GM12878 (cell line): Measurements from ENCODE around the gene UQCRH. TPM values are rescaled to one million over a fixed set of nuclear protein-coding genes. Genes with fewer than 3 reads are reported as not detected.

Source experiments
- BACH1 ChIP-seq: fragments of 450-650 bp; IDR thresholded peaks from 2 replicates; pipeline ENCODE4 v1.6.1; 2017; ENCODE audit warnings: mild to moderate bottlenecking, borderline replicate concordance
- BMI1 ChIP-seq: fragments of 450-650 bp; IDR thresholded peaks from 2 replicates; pipeline ENCODE4 v1.6.1; 2016; ENCODE audit warnings: mild to moderate bottlenecking, moderate library complexity, borderline replicate concordance
- CBFB ChIP-seq: IDR thresholded peaks from 2 replicates; pipeline ENCODE4 v1.6.1; 2016; ENCODE audit warnings: antibody characterized with exemption, low read depth
- CBX3 ChIP-seq: fragments of 200-600 bp; sonication (generic); IDR thresholded peaks from 2 replicates; pipeline ENCODE4 v1.6.1; 2016; ENCODE audit warnings: low read depth, borderline replicate concordance
- CBX5 ChIP-seq: sonication (generic); IDR thresholded peaks from 2 replicates; pipeline ENCODE4 v1.6.1; 2016; ENCODE audit warnings: low read depth, moderate library complexity, mild to moderate bottlenecking, inconsistent platforms
- CHD1 ChIP-seq: IDR thresholded peaks from 2 replicates; pipeline ENCODE4 v1.6.1; 2012; ENCODE audit warnings: low read depth, low read length, improper control_type of control experiment
- CHD4 ChIP-seq: fragments of 200-600 bp; sonication (generic); IDR thresholded peaks from 2 replicates; pipeline ENCODE4 v1.6.1; 2016; ENCODE audit warnings: mild to moderate bottlenecking
- CREB1 ChIP-seq: IDR thresholded peaks from 2 replicates; pipeline ENCODE4 v1.6.1; 2012; ENCODE audit warnings: low read depth, mild to moderate bottlenecking, inconsistent platforms
- DPF2 ChIP-seq: fragments of 450-650 bp; IDR thresholded peaks from 2 replicates; pipeline ENCODE4 v1.6.1; 2017; ENCODE audit warnings: mild to moderate bottlenecking
- EGR1 ChIP-seq, 2 experiments: IDR thresholded peaks; 1 replicate in 1 of 2; 2 replicates in 1 of 2; pipeline ENCODE4 v1.6.1; 2011 to 2012; ENCODE audit warnings: low read depth in 2 of 2, low read length in 2 of 2, borderline replicate concordance in 1 of 2, mild to moderate bottlenecking in 1 of 2, moderate library complexity in 1 of 2
- FOS ChIP-seq: IDR thresholded peaks from 3 replicates; pipeline ENCODE4 v1.6.1; 2011; ENCODE audit warnings: borderline replicate concordance; ENCODE audit not compliant: insufficient read length; ENCODE audit errors: extremely low read depth
- FOXM1 ChIP-seq: IDR thresholded peaks from 2 replicates; pipeline ENCODE4 v1.6.1; 2012; ENCODE audit warnings: low read depth, mild to moderate bottlenecking, inconsistent platforms, low read length, moderate library complexity
- GATAD2B ChIP-seq: fragments of 450-650 bp; conservative IDR thresholded peaks from 2 replicates; pipeline ENCODE4 v1.6.1; 2017; ENCODE audit warnings: low read depth, mild to moderate bottlenecking, moderate library complexity
- IKZF1 ChIP-seq: fragments of 450-650 bp; conservative IDR thresholded peaks from 2 replicates; pipeline ENCODE4 v1.6.1; 2017; ENCODE audit warnings: antibody characterized with exemption, mild to moderate bottlenecking
- MTA3 ChIP-seq: IDR thresholded peaks from 2 replicates; pipeline ENCODE4 v1.6.1; 2012; ENCODE audit warnings: low read length, inconsistent platforms, borderline replicate concordance
- NBN ChIP-seq: fragments of 450-650 bp; IDR thresholded peaks from 2 replicates; pipeline ENCODE4 v1.6.1; 2016
- NFIC ChIP-seq: IDR thresholded peaks from 2 replicates; pipeline ENCODE4 v1.6.1; 2012; ENCODE audit warnings: low read depth, mild to moderate bottlenecking, inconsistent platforms, low read length, moderate library complexity
- NR2C1 ChIP-seq: fragments of 450-650 bp; IDR thresholded peaks from 2 replicates; pipeline ENCODE4 v1.6.1; 2017; ENCODE audit warnings: antibody characterized with exemption, mild to moderate bottlenecking, moderate library complexity
- PML ChIP-seq: IDR thresholded peaks from 2 replicates; pipeline ENCODE4 v1.6.1; 2012; ENCODE audit warnings: low read length, inconsistent platforms
- RAD21 ChIP-seq: IDR thresholded peaks from 2 replicates; pipeline ENCODE4 v1.6.1; 2011; ENCODE audit warnings: mild to moderate bottlenecking, low read depth, low read length, moderate library complexity; ENCODE audit not compliant: insufficient read depth
- RBBP5 ChIP-seq: fragments of 200-600 bp; sonication (generic); conservative IDR thresholded peaks from 2 replicates; pipeline ENCODE4 v1.6.1; 2016
- RELA ChIP-seq: fragments of 450-650 bp; IDR thresholded peaks from 2 replicates; pipeline ENCODE4 v1.8.0; 2014; ENCODE audit warnings: borderline replicate concordance; ENCODE audit not compliant: partially characterized antibody
- SMAD5 ChIP-seq: IDR thresholded peaks from 2 replicates; pipeline ENCODE4 v1.6.1; 2016; ENCODE audit warnings: antibody characterized with exemption, low read depth
- SREBF1 ChIP-seq: IDR thresholded peaks from 2 replicates; pipeline ENCODE4 v1.6.1; 2012; ENCODE audit warnings: mild to moderate bottlenecking, low read length
- TAF1 ChIP-seq: IDR thresholded peaks from 2 replicates; pipeline ENCODE4 v1.6.1; 2011; ENCODE audit warnings: mild to moderate bottlenecking, low read depth, low read length, borderline replicate concordance
- YBX1 ChIP-seq: fragments of 450-650 bp; IDR thresholded peaks from 2 replicates; pipeline ENCODE4 v1.6.1; 2016; ENCODE audit warnings: antibody characterized with exemption
- polyA plus RNA-seq, 11 experiments: library from polyadenylated mRNA; depleted of rRNA in 4 of 11; unstranded in 6 of 11; stranded (reverse) in 5 of 11; fragments of >200 nt; fragmentation: Nextera tagmentation in 4 of 11; fragmentation: Illumina TruSeq in 1 of 11; extraction: Ambion mirVana in 4 of 11; extraction: Trizol in 1 of 11; gene quantifications; 1 replicate in 1 of 11; 2 replicates in 10 of 11; pipeline versions ENCODE4 v1.2.1 to v1.2.3, GENCODE V29; 2011 to 2016; ENCODE audit warnings: inconsistent platforms in 2 of 11, missing spikeins in 2 of 11, low read depth in 1 of 11
- total RNA-seq, 4 experiments: library from RNA; depleted of rRNA in 3 of 4; stranded (reverse); fragments of >200 nt in 3 of 4; fragmentation: Illumina TruSeq in 1 of 4; extraction: Trizol in 1 of 4; gene quantifications; 2 replicates each; pipeline versions ENCODE4 v1.2.1 to v1.2.3, GENCODE V29; 2013 to 2021
- TF ChIP-seq, protein P1 (sequence below): fragments of 450-650 bp; formaldehyde crosslinking; IDR thresholded peaks from 2 replicates; pipeline ENCODE4 v1.4.0; 2020; ENCODE audit warnings: mild to moderate bottlenecking, moderate library complexity
- TF ChIP-seq, protein P2 (sequence below): IDR thresholded peaks from 2 replicates; pipeline ENCODE4 v1.6.1; 2011; ENCODE audit warnings: low read depth, mild to moderate bottlenecking, low read length, moderate library complexity, borderline replicate concordance; ENCODE audit errors: extremely low read depth
- TF ChIP-seq, protein P3 (sequence below): fragments of 150-350 bp; IDR thresholded peaks from 2 replicates; pipeline ENCODE4 v1.6.1; 2014; ENCODE audit warnings: mild to moderate bottlenecking, low read depth, low read length

The UQCRH gene
- total and polyA plus RNA-seq, 10 of the 15 experiments (the other 5 are each of a cell fraction or from before 2014, with no cell fraction given), result 363 to 1,782 (median 597) TPM

DNA sequence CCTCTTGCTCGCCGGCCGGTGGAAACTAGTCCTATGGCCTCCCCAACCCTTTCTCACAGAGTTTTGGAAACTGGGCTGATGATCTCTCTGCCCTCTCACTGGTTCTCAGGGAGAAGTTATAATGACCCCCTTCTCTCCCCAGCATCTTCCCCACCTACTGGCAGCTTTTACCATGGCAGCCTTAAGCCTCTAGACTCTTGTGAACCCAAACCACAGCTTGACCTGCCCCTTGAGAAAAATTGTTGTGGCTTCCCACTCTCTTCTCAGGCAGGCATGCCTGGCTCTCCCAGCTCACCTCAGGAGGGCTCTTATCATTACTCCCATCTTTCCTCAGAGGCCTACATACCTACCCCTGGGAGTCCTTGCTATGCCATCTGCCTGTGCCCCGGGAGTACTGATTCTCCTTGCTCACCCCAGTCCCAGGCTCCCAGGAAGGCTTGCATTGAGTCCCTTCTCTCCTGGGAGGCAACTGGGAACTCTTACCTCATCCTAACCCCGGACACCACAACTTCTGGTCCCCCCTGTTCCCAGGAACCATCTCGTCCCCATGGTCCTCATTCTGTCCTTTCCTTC, 38.7 kb downstream of the UQCRH start (continued):
- TF ChIP-seq, protein P1, sequence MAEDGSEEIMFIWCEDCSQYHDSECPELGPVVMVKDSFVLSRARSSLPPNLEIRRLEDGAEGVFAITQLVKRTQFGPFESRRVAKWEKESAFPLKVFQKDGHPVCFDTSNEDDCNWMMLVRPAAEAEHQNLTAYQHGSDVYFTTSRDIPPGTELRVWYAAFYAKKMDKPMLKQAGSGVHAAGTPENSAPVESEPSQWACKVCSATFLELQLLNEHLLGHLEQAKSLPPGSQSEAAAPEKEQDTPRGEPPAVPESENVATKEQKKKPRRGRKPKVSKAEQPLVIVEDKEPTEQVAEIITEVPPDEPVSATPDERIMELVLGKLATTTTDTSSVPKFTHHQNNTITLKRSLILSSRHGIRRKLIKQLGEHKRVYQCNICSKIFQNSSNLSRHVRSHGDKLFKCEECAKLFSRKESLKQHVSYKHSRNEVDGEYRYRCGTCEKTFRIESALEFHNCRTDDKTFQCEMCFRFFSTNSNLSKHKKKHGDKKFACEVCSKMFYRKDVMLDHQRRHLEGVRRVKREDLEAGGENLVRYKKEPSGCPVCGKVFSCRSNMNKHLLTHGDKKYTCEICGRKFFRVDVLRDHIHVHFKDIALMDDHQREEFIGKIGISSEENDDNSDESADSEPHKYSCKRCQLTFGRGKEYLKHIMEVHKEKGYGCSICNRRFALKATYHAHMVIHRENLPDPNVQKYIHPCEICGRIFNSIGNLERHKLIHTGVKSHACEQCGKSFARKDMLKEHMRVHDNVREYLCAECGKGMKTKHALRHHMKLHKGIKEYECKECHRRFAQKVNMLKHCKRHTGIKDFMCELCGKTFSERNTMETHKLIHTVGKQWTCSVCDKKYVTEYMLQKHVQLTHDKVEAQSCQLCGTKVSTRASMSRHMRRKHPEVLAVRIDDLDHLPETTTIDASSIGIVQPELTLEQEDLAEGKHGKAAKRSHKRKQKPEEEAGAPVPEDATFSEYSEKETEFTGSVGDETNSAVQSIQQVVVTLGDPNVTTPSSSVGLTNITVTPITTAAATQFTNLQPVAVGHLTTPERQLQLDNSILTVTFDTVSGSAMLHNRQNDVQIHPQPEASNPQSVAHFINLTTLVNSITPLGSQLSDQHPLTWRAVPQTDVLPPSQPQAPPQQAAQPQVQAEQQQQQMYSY (CRISPR knock-in tag), result no peak
- TF ChIP-seq MTA3 (no peak), NR2C1 (no peak), CBX3 (no peak), CBFB (no peak), CBX5 (no peak), NBN (no peak), DPF2 (no peak), FOS (no peak), PML (no peak), YBX1 (no peak), BMI1 (no peak), FOXM1 (no peak), RELA (no peak), EGR1 (IDR thresholded peaks at IDR 0.05; ENCODE audit: borderline replicate concordance in 1 of 2, low read depth in 2 of 2, low read length in 2 of 2) (no peak), SMAD5 (no peak), TAF1 (no peak), NFIC (no peak), RAD21 (peak; percentile 50; the same call in 1 of the 2 replicates), SREBF1 (no peak), GATAD2B (peak; percentile 70; the same call in 1 of the 2 replicates), CHD4 (no peak), IKZF1 (peak; percentile 40), CREB1 (0 out of 2 replicates have a peak, but pooled peaks have one; percentile 18), CHD1 (no peak), BACH1 (no peak), RBBP5 (no peak)
- TF ChIP-seq, protein P2, sequence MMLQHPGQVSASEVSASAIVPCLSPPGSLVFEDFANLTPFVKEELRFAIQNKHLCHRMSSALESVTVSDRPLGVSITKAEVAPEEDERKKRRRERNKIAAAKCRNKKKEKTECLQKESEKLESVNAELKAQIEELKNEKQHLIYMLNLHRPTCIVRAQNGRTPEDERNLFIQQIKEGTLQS, result no peak
- TF ChIP-seq, protein P3, sequence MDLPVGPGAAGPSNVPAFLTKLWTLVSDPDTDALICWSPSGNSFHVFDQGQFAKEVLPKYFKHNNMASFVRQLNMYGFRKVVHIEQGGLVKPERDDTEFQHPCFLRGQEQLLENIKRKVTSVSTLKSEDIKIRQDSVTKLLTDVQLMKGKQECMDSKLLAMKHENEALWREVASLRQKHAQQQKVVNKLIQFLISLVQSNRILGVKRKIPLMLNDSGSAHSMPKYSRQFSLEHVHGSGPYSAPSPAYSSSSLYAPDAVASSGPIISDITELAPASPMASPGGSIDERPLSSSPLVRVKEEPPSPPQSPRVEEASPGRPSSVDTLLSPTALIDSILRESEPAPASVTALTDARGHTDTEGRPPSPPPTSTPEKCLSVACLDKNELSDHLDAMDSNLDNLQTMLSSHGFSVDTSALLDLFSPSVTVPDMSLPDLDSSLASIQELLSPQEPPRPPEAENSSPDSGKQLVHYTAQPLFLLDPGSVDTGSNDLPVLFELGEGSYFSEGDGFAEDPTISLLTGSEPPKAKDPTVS, result no peak
